Gastroesophageal sphincter (tissue), 4 donors: Measurements from ENCODE around the gene TXLNB. TPM values are rescaled to one million over a fixed set of nuclear protein-coding genes. Genes with fewer than 3 reads are reported as not detected.

Source experiments
- ATAC-seq: fragments of 150-250 bp; one replicate; pipeline ENCODE4 v1.9.1; 2016; ENCODE audit warnings: mild to moderate bottlenecking, moderate library complexity
- H3K27ac ChIP-seq, 4 donors: fragments of 200-600 bp; sonication (generic) in 3 of 4; 1 replicate in 3 of 4; 2 replicates in 1 of 4; pipeline ENCODE4 v1.5.1; 2016 to 2019
- H3K27me3 ChIP-seq: fragments of 200-600 bp; sonication (generic); one replicate; pipeline ENCODE4 v1.5.1; 2019
- H3K36me3 ChIP-seq, 2 donors: fragments of 200-600 bp; sonication (generic); one replicate each; pipeline ENCODE4 v1.5.1; 2019; ENCODE audit warnings: control low read depth in 1 of 2
- H3K4me1 ChIP-seq, 3 donors: fragments of 200-600 bp; sonication (generic); 1 replicate in 2 of 3; 2 replicates in 1 of 3; pipeline ENCODE4 v1.5.1; 2016 to 2019; ENCODE audit warnings: control low read depth in 2 of 3
- H3K4me3 ChIP-seq, 2 donors: fragments of 200-600 bp; sonication (generic); one replicate each; pipeline ENCODE4 v1.5.1; 2019; ENCODE audit warnings: mild to moderate bottlenecking in 1 of 2, moderate library complexity in 1 of 2
- H3K9me3 ChIP-seq, 3 donors: fragments of 200-600 bp; sonication (generic); one replicate each; pipeline ENCODE4 v1.5.1; 2017 to 2019; ENCODE audit warnings: control low read depth in 2 of 3
- EP300 ChIP-seq: sonication (generic); formaldehyde crosslinking; IDR thresholded peaks from one replicate; pipeline ENCODE4 v1.6.1; 2017; ENCODE audit warnings: antibody characterized with exemption, mild to moderate bottlenecking
- POLR2A ChIP-seq, 2 donors: fragments of 450-650 bp; IDR thresholded peaks; one replicate each; pipeline ENCODE4 v1.6.1; 2017; ENCODE audit warnings: antibody characterized with exemption in 2 of 2, mild to moderate bottlenecking in 2 of 2, moderate library complexity in 1 of 2
- POLR2AphosphoS5 ChIP-seq: sonication (generic); formaldehyde crosslinking; IDR thresholded peaks from one replicate; pipeline ENCODE4 v1.6.1; 2017; ENCODE audit warnings: antibody characterized with exemption
- WGBS, 2 donors: methylation state at CpG; one replicate each; pipeline ENCODE4 v1.1.5; 2018; ENCODE audit warnings: low coverage in 1 of 2; 5-methylcytosine and 5-hydroxymethylcytosine counted together
- total RNA-seq, 4 donors: library from RNA; depleted of rRNA; stranded (reverse); fragments of >200 nt; gene quantifications; one replicate each; pipeline ENCODE4 v1.1.0, GENCODE V29; 2016
- TF ChIP-seq, protein P1 (sequence below), 4 experiments: fragments of 200-600 bp in 2 of 4; fragments of 450-650 bp in 2 of 4; sonication (generic) in 1 of 4; IDR thresholded peaks; one replicate each; pipeline ENCODE4 v1.5.1; 2017 to 2019; ENCODE audit warnings: antibody characterized with exemption in 4 of 4, mild to moderate bottlenecking in 2 of 4, moderate library complexity in 2 of 4

Gene TXLNB
- total RNA-seq, 4 donors from 2014 or later = 0.67 to 5.4 (median 2.6) TPM

DNA sequence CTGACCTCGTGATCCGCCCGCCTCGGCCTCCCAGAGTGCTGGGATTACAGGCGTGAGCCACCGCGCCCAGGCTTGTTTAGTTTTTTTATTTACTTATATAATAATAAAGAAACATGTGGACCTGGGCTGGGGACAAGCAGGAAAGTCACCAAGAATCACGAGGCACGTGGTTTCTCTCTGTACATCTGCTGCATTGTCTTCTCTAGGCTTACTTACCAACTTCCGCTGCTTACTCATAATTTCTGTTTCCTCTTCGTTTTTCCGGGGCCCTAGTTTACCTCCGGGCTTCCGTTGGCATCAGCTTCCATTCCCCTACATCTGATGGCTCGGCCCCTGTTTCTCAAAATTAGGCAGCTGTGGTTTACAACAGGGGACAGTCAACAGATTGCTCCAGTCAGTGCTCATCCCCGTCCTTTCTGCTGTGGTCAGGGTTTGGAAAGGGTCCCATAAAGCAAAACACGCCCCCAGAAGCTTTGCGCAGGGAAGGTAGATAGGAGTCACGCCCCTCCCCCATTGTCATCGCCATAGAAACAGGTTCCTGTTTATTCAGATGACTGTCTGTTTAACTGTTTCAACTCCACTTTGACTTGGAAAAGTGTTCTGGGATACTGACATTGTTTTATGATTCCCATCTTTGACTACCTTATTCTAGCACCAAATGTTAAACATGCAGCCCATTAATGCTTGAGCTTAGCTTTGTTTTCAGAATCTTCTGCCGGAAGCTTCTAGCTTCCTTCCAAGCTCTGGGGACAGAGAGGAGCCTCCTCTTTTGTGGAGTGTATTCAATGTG is 31.9 kb upstream of the TXLNB start:
- H3K9me3 ChIP-seq = no peaks in the 10 kb centered on the region
- H3K4me1 ChIP-seq = no peaks in the 10 kb centered on the region
- H3K27ac ChIP-seq = peak overlapping the region in 3 of 4 donors; percentile 22 to 70 (median 41)
- 42 to 44% methylated on average over 5 to 19 of the region's 21 CpGs for WGBS, 2 donors
- H3K4me3 ChIP-seq = peak overlapping the region in 1 of 2 donors; percentile 18
- no peaks in the 10 kb centered on the region for H3K27me3 ChIP-seq
- peak; percentile 85 for ATAC-seq
- H3K36me3 ChIP-seq = no peaks in the 10 kb centered on the region
- TF ChIP-seq EP300 = no peak
- no peak for TF ChIP-seq POLR2A (IDR thresholded peaks at IDR 0.05)
- no peak for TF ChIP-seq POLR2AphosphoS5
- TF ChIP-seq, protein P1, sequence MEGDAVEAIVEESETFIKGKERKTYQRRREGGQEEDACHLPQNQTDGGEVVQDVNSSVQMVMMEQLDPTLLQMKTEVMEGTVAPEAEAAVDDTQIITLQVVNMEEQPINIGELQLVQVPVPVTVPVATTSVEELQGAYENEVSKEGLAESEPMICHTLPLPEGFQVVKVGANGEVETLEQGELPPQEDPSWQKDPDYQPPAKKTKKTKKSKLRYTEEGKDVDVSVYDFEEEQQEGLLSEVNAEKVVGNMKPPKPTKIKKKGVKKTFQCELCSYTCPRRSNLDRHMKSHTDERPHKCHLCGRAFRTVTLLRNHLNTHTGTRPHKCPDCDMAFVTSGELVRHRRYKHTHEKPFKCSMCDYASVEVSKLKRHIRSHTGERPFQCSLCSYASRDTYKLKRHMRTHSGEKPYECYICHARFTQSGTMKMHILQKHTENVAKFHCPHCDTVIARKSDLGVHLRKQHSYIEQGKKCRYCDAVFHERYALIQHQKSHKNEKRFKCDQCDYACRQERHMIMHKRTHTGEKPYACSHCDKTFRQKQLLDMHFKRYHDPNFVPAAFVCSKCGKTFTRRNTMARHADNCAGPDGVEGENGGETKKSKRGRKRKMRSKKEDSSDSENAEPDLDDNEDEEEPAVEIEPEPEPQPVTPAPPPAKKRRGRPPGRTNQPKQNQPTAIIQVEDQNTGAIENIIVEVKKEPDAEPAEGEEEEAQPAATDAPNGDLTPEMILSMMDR (IDR thresholded peaks at IDR 0.05) = no peak

DNA sequence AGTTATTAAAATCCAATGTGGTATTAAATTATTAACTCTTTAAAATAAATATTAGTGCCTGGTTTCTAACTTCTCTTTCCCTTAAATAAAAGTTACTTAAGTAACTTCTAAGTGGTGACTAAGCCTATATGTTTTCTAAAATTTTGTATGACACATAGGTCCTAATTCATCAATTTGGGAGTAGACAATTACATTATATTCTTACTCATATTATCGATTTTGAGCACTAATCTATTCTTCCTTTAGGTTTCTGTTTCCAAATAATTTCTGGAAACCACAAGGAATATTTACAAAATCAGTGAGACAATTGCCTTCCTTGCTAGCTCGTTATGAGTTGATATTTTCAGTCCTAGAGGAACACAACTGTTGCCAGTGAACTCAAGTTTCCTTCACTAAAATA is 28.3 kb upstream of the TXLNB start:
- H3K36me3 ChIP-seq = no peaks in the 10 kb centered on the region
- no peaks in the 10 kb centered on the region for H3K9me3 ChIP-seq
- no peaks in the 10 kb centered on the region for H3K4me1 ChIP-seq
- 49 to 55% methylated on average over 2 of the region's 2 CpGs for WGBS, 2 donors
- TF ChIP-seq POLR2AphosphoS5 (no peak), POLR2A (IDR thresholded peaks at IDR 0.05) (no peak), EP300 (no peak)
- TF ChIP-seq, protein P1 (IDR thresholded peaks at IDR 0.05) = no peak
- no peak overlapping the region for H3K27ac ChIP-seq
- no peaks in the 10 kb centered on the region for H3K27me3 ChIP-seq
- ATAC-seq = no peak
- H3K4me3 ChIP-seq = no peak overlapping the region

DNA sequence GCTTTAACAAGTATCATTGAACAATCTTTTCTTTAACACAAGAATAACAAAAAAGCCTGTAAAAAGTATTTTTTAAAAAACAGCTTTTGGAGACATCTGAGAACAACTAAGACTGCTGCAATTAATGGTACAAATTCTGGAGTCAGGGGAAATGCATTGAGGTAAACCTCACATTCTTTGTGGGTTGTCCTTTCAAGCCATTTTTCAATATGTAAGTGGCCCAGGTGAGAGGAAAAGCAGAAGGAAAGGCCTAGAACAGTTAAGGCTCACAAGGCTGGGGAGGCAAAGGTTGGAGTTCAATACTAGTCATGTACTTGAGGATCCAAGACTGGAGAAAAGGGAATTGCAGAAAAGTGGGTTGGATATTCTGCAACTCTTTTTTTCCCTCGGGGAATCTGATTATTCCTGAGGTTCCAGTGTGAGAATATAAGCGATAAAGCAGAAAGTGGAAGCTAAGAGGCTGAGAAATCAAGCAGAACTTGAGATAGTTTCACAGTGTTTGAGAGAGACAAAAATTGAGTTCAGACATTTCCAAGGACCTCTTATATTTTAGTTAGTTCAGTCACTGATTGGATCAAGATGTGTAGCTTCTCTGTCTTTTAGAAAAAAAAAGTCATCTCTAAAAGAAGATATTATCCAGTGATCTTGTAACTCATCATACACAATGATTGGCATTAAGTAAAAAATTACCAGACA is 25.0 kb upstream of the TXLNB start:
- TF ChIP-seq POLR2AphosphoS5 = no peak
- TF ChIP-seq, protein P1 (IDR thresholded peaks at IDR 0.05) = no peak
- Histone ChIP-seq H3K27ac (no peak overlapping the region), H3K27me3 (no peaks in the 10 kb centered on the region), H3K4me3 (no peak overlapping the region), H3K36me3 (no peaks in the 10 kb centered on the region), H3K9me3 (no peaks in the 10 kb centered on the region), H3K4me1 (no peaks in the 10 kb centered on the region)
- 95% methylated on average over 2 of the region's 2 CpGs; no CpG with 5 or more reads in 1 of the 2 donors for WGBS, 2 donors
- no peak for ATAC-seq

DNA sequence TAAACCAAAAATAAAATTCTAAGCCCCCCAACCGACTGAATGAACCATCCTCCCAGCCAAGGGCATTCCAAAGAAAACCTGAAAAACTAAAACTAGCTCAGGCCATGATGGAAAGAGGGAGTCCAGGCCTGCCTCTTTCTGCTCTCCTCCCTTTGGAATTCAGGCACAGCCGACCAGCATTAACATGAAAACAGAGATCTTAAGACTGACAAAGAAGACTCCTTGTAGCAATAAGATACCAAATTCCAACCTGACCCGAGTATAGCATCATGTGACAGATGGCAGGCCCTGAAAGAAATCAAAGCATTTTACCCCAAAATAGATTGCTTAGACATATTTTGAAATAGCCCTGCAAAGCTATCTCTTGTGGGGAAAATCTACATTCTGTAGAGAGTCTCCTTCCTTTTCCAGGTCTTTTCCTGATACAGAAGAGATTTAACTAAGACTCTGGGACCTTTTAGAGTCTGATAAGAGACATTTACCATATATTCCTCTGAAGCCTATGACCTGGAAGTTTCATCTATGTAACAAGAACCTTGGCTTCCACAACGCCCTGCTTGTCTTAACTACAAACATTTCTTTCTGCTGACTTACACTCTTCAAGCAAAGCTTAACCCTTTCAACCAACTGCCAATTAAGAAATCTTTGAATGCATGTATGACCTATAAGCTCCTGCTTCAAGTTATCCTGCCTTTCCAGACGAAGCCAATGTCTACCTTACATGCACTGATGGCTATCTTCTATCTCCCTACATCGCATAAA is 22.2 kb upstream of the TXLNB start:
- no peaks in the 10 kb centered on the region for H3K4me1 ChIP-seq
- WGBS, 2 donors = 61 to 67% methylated on average over 6 of the region's 6 CpGs
- no peak overlapping the region for H3K4me3 ChIP-seq
- no peak for ATAC-seq
- H3K27me3 ChIP-seq = no peaks in the 10 kb centered on the region
- H3K27ac ChIP-seq = no peak overlapping the region
- H3K36me3 ChIP-seq = no peaks in the 10 kb centered on the region
- TF ChIP-seq POLR2AphosphoS5 (no peak), POLR2A (IDR thresholded peaks at IDR 0.05) (no peak), EP300 (no peak)
- TF ChIP-seq, protein P1 (IDR thresholded peaks at IDR 0.05) = no peak
- H3K9me3 ChIP-seq = no peaks in the 10 kb centered on the region
